OCI-LY3 (cell line): ENCODE results near the gene CARS2.

Experiments
- H2AFZ ChIP-seq: fragments of 200-600, 300-600 bp; shearing (Covaris generic); 2 replicates; pipeline ENCODE4 v1.6.0; 2014; ENCODE audit warnings: antibody characterized with exemption, low read depth, low read length
- H3K27ac ChIP-seq: fragments of 200-600, 300-600 bp; sonication (generic); 2 replicates; pipeline ENCODE4 v1.5.1; 2014; ENCODE audit warnings: mild to moderate bottlenecking, low read length, moderate library complexity, mixed read lengths
- H3K27me3 ChIP-seq: fragments of 200-600, 300-600 bp; sonication (generic); 2 replicates; pipeline ENCODE4 v1.6.1; 2014; ENCODE audit warnings: low read depth, low read length, mixed read lengths
- H3K36me3 ChIP-seq: fragments of 200-600, 300-600 bp; sonication (generic); replicated peaks from 2 replicates; pipeline ENCODE3; 2014; ENCODE audit warnings: low read depth, low read length, mixed read lengths
- H3K4me1 ChIP-seq: fragments of 300-600, 200-600 bp; sonication (generic); 2 replicates; pipeline ENCODE4 v1.6.1; 2014; ENCODE audit warnings: low read length, mixed read lengths
- H3K4me2 ChIP-seq: fragments of 200-600, 300-600 bp; sonication (generic); 2 replicates; pipeline ENCODE4 v1.6.1; 2014; ENCODE audit warnings: low read length, mixed read lengths
- H3K4me3 ChIP-seq: fragments of 300-600, 200-600 bp; sonication (generic); 2 replicates; pipeline ENCODE4 v1.5.1; 2014; ENCODE audit warnings: antibody characterized with exemption, mild to moderate bottlenecking, low read length, moderate library complexity
- H3K79me2 ChIP-seq: fragments of 300-600, 200-600 bp; shearing (Covaris generic); 2 replicates; pipeline ENCODE4 v1.6.1; 2014; ENCODE audit warnings: mild to moderate bottlenecking, low read length, mixed read lengths
- H3K9ac ChIP-seq: fragments of 300-600, 200-600 bp; shearing (Covaris generic); 2 replicates; pipeline ENCODE4 v1.6.0; 2014; ENCODE audit warnings: mild to moderate bottlenecking, low read length, moderate library complexity
- H3K9me3 ChIP-seq: fragments of 200-600, 300-600 bp; shearing (Covaris generic); 2 replicates; pipeline ENCODE4 v1.6.1; 2014; ENCODE audit warnings: low read length, mixed read lengths; ENCODE audit not compliant: insufficient read depth
- H4K20me1 ChIP-seq: fragments of 200-600, 300-600 bp; sonication (generic); 2 replicates; pipeline ENCODE4 v1.6.1; 2016; ENCODE audit warnings: low read length, mixed read lengths; ENCODE audit not compliant: insufficient read depth
- CTCF ChIP-seq: fragments of 200-600, 300-600 bp; sonication (generic); IDR thresholded peaks from 2 replicates; pipeline ENCODE4 v1.5.1; 2014; ENCODE audit warnings: antibody characterized with exemption, low read length, low read depth
- EZH2phosphoT487 ChIP-seq: fragments of 200-600 bp; shearing (Covaris generic); IDR thresholded peaks from 2 replicates; pipeline ENCODE4 v1.6.1; 2018; ENCODE audit warnings: antibody characterized with exemption, mixed run types, low read depth

CARS2 gene

DNA sequence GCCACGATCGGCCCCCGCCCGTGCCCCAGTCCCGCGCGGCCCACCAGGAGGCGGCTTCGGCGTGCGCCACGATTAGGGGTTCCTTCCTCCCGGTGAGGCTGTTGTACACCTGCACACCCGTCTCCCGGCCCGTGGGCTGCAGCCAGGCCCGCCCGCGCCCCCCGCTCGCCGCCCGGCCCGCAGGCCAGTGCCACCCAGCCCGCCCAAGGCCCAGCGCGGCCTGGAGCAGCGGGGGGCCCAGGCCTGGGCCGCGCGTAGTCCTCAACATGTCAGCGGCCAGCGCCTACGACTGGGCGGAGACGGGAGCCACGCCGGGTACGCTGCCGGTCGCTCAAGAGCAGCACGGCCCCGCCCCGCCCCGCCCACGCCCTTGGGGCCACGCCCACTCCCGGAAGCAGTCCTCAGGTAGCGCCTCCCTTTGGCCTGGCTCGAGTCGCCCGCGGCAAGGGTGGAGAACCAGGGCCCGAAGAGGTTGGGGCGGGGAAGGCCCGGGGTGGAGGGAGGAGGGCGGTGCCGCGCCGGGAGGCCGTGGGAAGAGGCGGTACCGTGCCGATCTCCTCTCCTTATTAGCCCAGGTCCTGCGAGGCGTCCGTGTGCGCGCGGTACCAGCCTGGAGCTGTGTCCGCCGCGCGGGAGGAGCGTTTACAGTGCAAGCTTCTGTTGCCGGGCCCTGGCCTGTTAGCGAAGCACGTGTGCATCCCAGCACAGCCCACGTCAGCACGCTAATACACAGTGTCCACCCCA lies at the start of gene CARS2:
CARS2 (minus strand) TSS at position 291 of the 744 bp plus-strand sequence; CDS start at position 268, 23 bp downstream.
- H3K27me3 ChIP-seq: peaks cover 4% of the 10 kb centered on the region; the same call in 1 of the 2 replicates
- H3K4me3 ChIP-seq: peak within 1 kb of the TSS; percentile 93
- TF ChIP-seq CTCF (no peak), EZH2phosphoT487 (no peak)
- H3K9me3 ChIP-seq: no peaks in the 10 kb centered on the region
- H3K27ac ChIP-seq: peak within 1 kb of the TSS; percentile 28; the same call in 1 of the 2 replicates
- H3K9ac ChIP-seq: peak within 1 kb of the TSS; percentile 90
- 0 out of 2 replicates have a peak, but pooled peaks cover 4% of the 10 kb centered on the region for H4K20me1 ChIP-seq
- peak within 1 kb of the TSS; percentile 99 for H3K4me2 ChIP-seq
- peaks cover 30% of the 10 kb centered on the region for H3K36me3 ChIP-seq
- H3K79me2 ChIP-seq: peaks cover 38% of the 10 kb centered on the region
- peaks cover 24% of the 10 kb centered on the region for H3K4me1 ChIP-seq
- peak within 1 kb of the TSS; percentile 48 for H2AFZ ChIP-seq

- no peaks in the 10 kb centered on the region for H4K20me1 ChIP-seq
- H3K4me2 ChIP-seq: no peak overlapping the region
- no peak for TF ChIP-seq CTCF
- H3K27ac ChIP-seq: no peak overlapping the region
- H3K36me3 ChIP-seq: no peaks in the 10 kb centered on the region
- H3K9me3 ChIP-seq: peaks cover 6% of the 10 kb centered on the region; the same call in 1 of the 2 replicates
- no peak overlapping the region for H3K4me3 ChIP-seq
- H3K79me2 ChIP-seq: no peaks in the 10 kb centered on the region
- no peaks in the 10 kb centered on the region for H3K27me3 ChIP-seq
- H2AFZ ChIP-seq: no peak overlapping the region
- no peaks in the 10 kb centered on the region for H3K4me1 ChIP-seq
- H3K9ac ChIP-seq: no peak overlapping the region
These were observed 42.4 kb upstream of the CARS2 start for GRCh38 chr13:110748271-110748670.

DNA sequence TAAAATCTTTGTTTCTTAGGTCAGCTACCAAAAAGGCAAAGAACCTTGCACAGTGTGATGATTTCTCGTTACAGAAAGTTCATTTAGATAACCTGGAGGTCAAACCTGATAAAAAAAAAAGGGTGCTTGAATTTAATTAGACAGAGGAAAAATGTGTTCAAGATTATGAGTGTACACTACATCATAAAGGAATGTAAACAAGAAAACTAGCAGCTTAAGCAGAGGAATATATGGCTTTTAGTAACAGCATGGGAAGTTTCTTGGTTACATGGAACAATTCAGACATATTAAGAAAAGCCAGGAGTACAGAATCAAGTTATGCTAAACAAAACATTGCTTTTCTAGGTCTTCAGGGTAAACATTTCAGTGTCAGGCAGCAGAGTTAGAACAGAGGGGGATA lies 40.5 kb upstream of the CARS2 start:
- no peaks in the 10 kb centered on the region for H3K27me3 ChIP-seq
- H3K27ac ChIP-seq: no peak overlapping the region
- peaks cover 5% of the 10 kb centered on the region for H3K9me3 ChIP-seq
- H3K4me3 ChIP-seq: no peak overlapping the region
- no peaks in the 10 kb centered on the region for H4K20me1 ChIP-seq
- H2AFZ ChIP-seq: no peak overlapping the region
- no peaks in the 10 kb centered on the region for H3K36me3 ChIP-seq
- H3K4me2 ChIP-seq: no peak overlapping the region
- no peak for TF ChIP-seq EZH2phosphoT487
- no peak for TF ChIP-seq CTCF
- no peaks in the 10 kb centered on the region for H3K79me2 ChIP-seq
- no peak overlapping the region for H3K9ac ChIP-seq
- H3K4me1 ChIP-seq: no peaks in the 10 kb centered on the region

DNA sequence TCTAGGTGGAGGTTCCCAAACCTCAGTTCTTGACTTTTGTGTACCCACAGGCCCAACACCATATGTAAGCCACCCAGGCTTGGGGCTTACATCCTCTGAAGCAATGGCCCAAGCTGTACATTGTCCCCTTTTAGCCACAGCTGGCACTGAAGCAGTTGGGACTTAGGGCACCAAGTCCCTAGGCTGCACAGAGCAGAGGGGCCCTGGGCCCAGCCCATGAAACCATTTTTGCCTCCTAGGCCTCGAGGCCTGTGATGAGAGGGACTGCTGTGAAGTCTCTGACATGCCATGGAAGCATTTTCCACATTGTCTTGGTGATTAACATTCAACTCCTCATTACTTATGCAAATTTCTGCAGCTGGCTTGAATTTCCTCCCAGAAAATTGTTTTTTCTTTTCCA lies 37.8 kb upstream of the CARS2 start:
- H3K4me1 ChIP-seq: no peaks in the 10 kb centered on the region
- no peaks in the 10 kb centered on the region for H3K79me2 ChIP-seq
- TF ChIP-seq EZH2phosphoT487 (no peak), CTCF (no peak)
- no peaks in the 10 kb centered on the region; the same call in 1 of the 2 replicates for H3K9me3 ChIP-seq
- no peak overlapping the region for H3K27ac ChIP-seq
- no peak overlapping the region for H3K4me3 ChIP-seq
- no peaks in the 10 kb centered on the region for H3K27me3 ChIP-seq
- no peak overlapping the region for H2AFZ ChIP-seq
- no peaks in the 10 kb centered on the region for H4K20me1 ChIP-seq
- H3K4me2 ChIP-seq: no peak overlapping the region
- no peak overlapping the region for H3K9ac ChIP-seq
- H3K36me3 ChIP-seq: no peaks in the 10 kb centered on the region
